Liver (tissue), 9 donors: ENCODE data around the gene CDHR2. TPM values are rescaled to one million over a fixed set of nuclear protein-coding genes. Genes with fewer than 3 reads are reported as not detected.

ENCODE experiments used
- DNase-seq: peaks from one replicate; pipeline ENCODE4 v3.0.0-alpha.2; 2017; ENCODE audit warnings: low spot score
- H3K27ac ChIP-seq, 2 donors: one replicate each; pipeline ENCODE4 v1.7.0; 2013; ENCODE audit warnings: inconsistent platforms in 2 of 2, low read length in 2 of 2, control low read depth in 1 of 2, low read depth in 1 of 2, mild to moderate bottlenecking in 1 of 2
- H3K27me3 ChIP-seq, 4 donors: one replicate each; pipeline versions ENCODE4 v1.6.1 to v1.7.0; 2013; ENCODE audit warnings: low read length in 3 of 4, inconsistent platforms in 1 of 4, mild to moderate bottlenecking in 1 of 4, moderate library complexity in 1 of 4; ENCODE audit not compliant: control insufficient read depth in 4 of 4, insufficient read depth in 4 of 4
- H3K36me3 ChIP-seq, 4 donors: one replicate each; pipeline versions ENCODE4 v1.6.1 to v1.7.0; 2013; ENCODE audit warnings: low read length in 3 of 4, mild to moderate bottlenecking in 3 of 4, low read depth in 1 of 4, moderate library complexity in 1 of 4; ENCODE audit not compliant: control insufficient read depth in 4 of 4, insufficient read depth in 3 of 4
- H3K4me1 ChIP-seq, 4 donors: one replicate each; pipeline versions ENCODE4 v1.6.1 to v1.7.0; 2013; ENCODE audit warnings: low read length in 3 of 4, mild to moderate bottlenecking in 3 of 4, moderate library complexity in 1 of 4; ENCODE audit not compliant: control insufficient read depth in 4 of 4, insufficient read depth in 4 of 4
- H3K4me3 ChIP-seq, 3 donors: one replicate each; pipeline versions ENCODE4 v1.6.1 to v1.7.0; 2013; ENCODE audit warnings: low read length in 3 of 3, control low read depth in 1 of 3, low read depth in 1 of 3, mild to moderate bottlenecking in 1 of 3
- H3K9ac ChIP-seq, 2 donors: one replicate each; pipeline ENCODE4 v1.7.0; 2013; ENCODE audit warnings: low read length in 2 of 2, mild to moderate bottlenecking in 2 of 2, moderate library complexity in 2 of 2, control low read depth in 1 of 2, low read depth in 1 of 2
- H3K9me3 ChIP-seq, 4 donors: one replicate each; pipeline versions ENCODE4 v1.6.1 to v1.7.0; 2013; ENCODE audit warnings: low read length in 3 of 4; ENCODE audit not compliant: control insufficient read depth in 4 of 4
- CTCF ChIP-seq: fragments of 150-350 bp; IDR thresholded peaks from 2 replicates; pipeline ENCODE4 v1.5.1; 2017; ENCODE audit warnings: improper control_type of control experiment, low read depth, low read length; ENCODE audit not compliant: missing input control
- EGR1 ChIP-seq, 2 donors: IDR thresholded peaks; 2 replicates each; pipeline ENCODE4 v1.6.1; 2016 to 2018; ENCODE audit warnings: antibody characterized with exemption in 2 of 2, low read depth in 2 of 2
- FOXA1 ChIP-seq: IDR thresholded peaks from 2 replicates; pipeline ENCODE4 v1.6.1; 2016; ENCODE audit warnings: antibody characterized with exemption
- FOXA2 ChIP-seq: IDR thresholded peaks from 2 replicates; pipeline ENCODE4 v1.6.1; 2016; ENCODE audit warnings: antibody characterized with exemption
- GABPA ChIP-seq, 2 donors: IDR thresholded peaks in 1 of 2; conservative IDR thresholded peaks in 1 of 2; 2 replicates each; pipeline ENCODE4 v1.6.1; 2016; ENCODE audit warnings: antibody characterized with exemption in 2 of 2, mild to moderate bottlenecking in 1 of 2, moderate library complexity in 1 of 2
- HNF4A ChIP-seq, 2 donors: conservative IDR thresholded peaks; 2 replicates each; pipeline ENCODE4 v1.6.1; 2016; ENCODE audit warnings: antibody characterized with exemption in 2 of 2, mild to moderate bottlenecking in 2 of 2
- HNF4G ChIP-seq: IDR thresholded peaks from 2 replicates; pipeline ENCODE4 v1.6.1; 2016; ENCODE audit warnings: antibody characterized with exemption
- JUND ChIP-seq, 2 donors: IDR thresholded peaks; 2 replicates each; pipeline ENCODE4 v1.6.1; 2016; ENCODE audit warnings: antibody characterized with exemption in 2 of 2
- MAX ChIP-seq: IDR thresholded peaks from 2 replicates; pipeline ENCODE4 v1.6.1; 2016; ENCODE audit warnings: antibody characterized with exemption
- NR2F2 ChIP-seq: IDR thresholded peaks from 2 replicates; pipeline ENCODE4 v1.6.1; 2016; ENCODE audit warnings: antibody characterized with exemption
- RAD21 ChIP-seq, 2 donors: IDR thresholded peaks; 2 replicates each; pipeline ENCODE4 v1.6.1; 2016; ENCODE audit warnings: antibody characterized with exemption in 2 of 2, mild to moderate bottlenecking in 2 of 2
- REST ChIP-seq: IDR thresholded peaks from 2 replicates; pipeline ENCODE4 v1.6.1; 2016; ENCODE audit warnings: antibody characterized with exemption, mild to moderate bottlenecking
- RXRA ChIP-seq, 2 donors: IDR thresholded peaks; 2 replicates each; pipeline ENCODE4 v1.6.1; 2017 to 2018; ENCODE audit warnings: antibody characterized with exemption in 2 of 2, mild to moderate bottlenecking in 1 of 2
- TAF1 ChIP-seq: conservative IDR thresholded peaks from 2 replicates; pipeline ENCODE4 v1.6.1; 2016; ENCODE audit warnings: antibody characterized with exemption, mild to moderate bottlenecking
- YY1 ChIP-seq: IDR thresholded peaks from 2 replicates; pipeline ENCODE4 v1.6.1; 2016; ENCODE audit warnings: antibody characterized with exemption, mild to moderate bottlenecking
- ZBTB33 ChIP-seq: IDR thresholded peaks from 2 replicates; pipeline ENCODE4 v1.6.1; 2016; ENCODE audit warnings: antibody characterized with exemption
- WGBS: extraction: QIAGEN DNeasy Blood & Tissue Kit; methylation state at CpG from one replicate; pipeline ENCODE4 v1.1.7; 2013; 5-methylcytosine and 5-hydroxymethylcytosine counted together
- polyA plus RNA-seq, 2 donors: library from polyadenylated mRNA; stranded (reverse) in 1 of 2; unstranded in 1 of 2; fragments of 200-250 nt in 1 of 2; fragments of >200 nt in 1 of 2; fragmentation: Nextera tagmentation in 1 of 2; extraction: Ambion mirVana in 1 of 2; gene quantifications; one replicate each; pipeline versions ENCODE4 v1.2.1 to v1.2.3, GENCODE V29; 2013 to 2015
- total RNA-seq, 2 donors: library from RNA; depleted of rRNA; stranded (reverse); fragments of >200 nt; gene quantifications; one replicate each; pipeline ENCODE4 v1.2.3, GENCODE V29; 2014
- donor health status: healthy.
- donor health status: healthy.
- donor health status: healthy.
- donor health status: healthy.
- donor health status: healthy.

Gene CDHR2
- total and polyA plus RNA-seq, 4 donors: 8.8 to 23.8 (median 16.6) TPM

- no peaks in the 10 kb centered on the region for H3K27me3 ChIP-seq
- no peak for TF ChIP-seq HNF4G
- TF ChIP-seq RXRA (IDR thresholded peaks at IDR 0.05): no peak
- TF ChIP-seq REST: no peak
- TF ChIP-seq ZBTB33: no peak
- no peak for TF ChIP-seq TAF1
- no peak for TF ChIP-seq FOXA2
- no peak for TF ChIP-seq NR2F2
- TF ChIP-seq JUND (IDR thresholded peaks at IDR 0.05): no peak
- no peak for TF ChIP-seq YY1
- TF ChIP-seq MAX: no peak
- no peak for TF ChIP-seq FOXA1
- TF ChIP-seq EGR1 (IDR thresholded peaks at IDR 0.05; ENCODE audit: low read depth in 2 of 2): no peak
- no peak for TF ChIP-seq HNF4A (conservative IDR thresholded peaks at IDR 0.05)
- TF ChIP-seq GABPA (IDR thresholded peaks at IDR 0.05 in 1 of 2, conservative IDR thresholded peaks at IDR 0.05 in 1 of 2): no peak
- H3K36me3 ChIP-seq: peaks cover 4 to 23% (median 6%) of the 10 kb centered on the region in 4 donors
- no peak overlapping the region for H3K4me3 ChIP-seq
- no peak overlapping the region for H3K9ac ChIP-seq
- H3K4me1 ChIP-seq: no peaks in the 10 kb centered on the region
- DNase-seq: no peak
- H3K27ac ChIP-seq: no peak overlapping the region
- H3K9me3 ChIP-seq: peaks cover 3 to 7% (median 6%) of the 10 kb centered on the region in 4 donors
- 86% methylated on average over 4 of the region's 4 CpGs for WGBS
Measured at GRCh38 chr5:176583076-176583475, 33.9 kb downstream of the CDHR2 start.

- WGBS: 89% methylated on average over 7 of the region's 7 CpGs
- Histone ChIP-seq H3K27ac (no peak overlapping the region), H3K4me1 (no peaks in the 10 kb centered on the region), H3K9me3 (peaks cover 3 to 7% (median 6%) of the 10 kb centered on the region in 4 donors), H3K4me3 (no peak overlapping the region), H3K9ac (no peak overlapping the region), H3K27me3 (no peaks in the 10 kb centered on the region), H3K36me3 (peaks cover 4 to 28% (median 6%) of the 10 kb centered on the region in 4 donors)
- TF ChIP-seq FOXA2: no peak
- TF ChIP-seq RAD21 (IDR thresholded peaks at IDR 0.05): no peak
- TF ChIP-seq CTCF: no peak
- DNase-seq: no peak
Measured at GRCh38 chr5:176587398-176587797, 38.3 kb downstream of the CDHR2 start.
